ENCODE measurements around the gene ACSF3.

The ACSF3 gene

DNA sequence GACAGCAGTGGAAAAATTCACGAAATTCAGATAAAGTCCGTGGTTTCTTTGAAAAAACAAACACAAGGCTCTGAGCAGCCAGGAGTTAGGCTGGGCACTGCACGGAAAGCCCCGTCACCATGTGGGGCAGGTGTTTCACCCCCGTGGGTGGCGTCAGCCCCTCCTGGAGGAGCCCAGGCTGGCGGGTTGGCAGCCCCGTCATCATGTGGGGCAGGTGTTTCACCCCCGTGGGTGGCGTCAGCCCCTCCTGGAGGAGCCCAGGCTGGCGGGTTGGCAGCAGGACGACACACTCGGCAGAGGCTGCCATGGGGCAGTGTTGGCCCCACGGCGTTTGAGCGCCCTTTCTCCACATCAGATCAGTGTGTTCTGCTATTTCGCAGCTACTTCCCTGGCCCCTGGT is 38.1 kb downstream of the ACSF3 start:
- no peak for DNase-seq (ENCODE audit: low spot score)

DNA sequence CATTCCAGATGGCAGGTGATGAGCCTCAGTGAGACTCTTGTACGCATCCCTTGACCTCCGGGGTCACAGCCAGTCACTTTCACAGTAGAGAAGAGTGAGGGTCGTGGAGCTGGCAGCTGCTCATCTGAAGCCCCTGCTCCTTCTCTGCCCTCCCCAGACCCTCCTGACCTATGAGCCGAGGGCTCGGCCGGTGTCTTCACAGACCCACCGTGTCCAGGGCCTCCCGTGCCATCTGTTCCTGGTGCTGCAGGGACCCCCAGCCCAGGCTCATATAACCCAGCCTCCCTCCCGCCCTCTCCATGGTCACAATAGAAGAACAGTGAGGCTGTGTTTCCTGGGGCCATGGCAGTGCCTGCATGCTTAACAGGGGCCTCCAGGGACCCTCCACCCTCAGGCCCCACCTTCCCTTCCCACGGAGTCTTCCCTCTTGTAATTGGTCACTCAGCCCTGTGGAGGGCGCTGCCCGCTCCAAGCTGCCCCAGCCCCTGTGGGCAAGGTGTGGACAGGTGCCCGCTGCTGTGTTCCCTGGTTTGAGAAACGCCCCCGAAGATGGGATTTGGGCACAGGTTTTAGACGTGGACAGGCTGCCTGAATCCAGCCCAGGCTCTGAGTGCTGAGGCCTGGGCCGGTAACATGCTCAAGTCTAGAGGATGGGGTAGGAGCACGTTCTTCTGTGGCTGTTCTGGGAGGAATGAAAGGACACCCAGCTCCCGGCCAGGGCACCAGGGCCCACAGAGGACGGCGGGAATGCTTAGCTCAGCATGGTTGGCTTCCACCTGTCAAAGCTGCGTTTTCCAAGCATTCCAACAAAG is 38.7 kb downstream of the ACSF3 start:
- DNase-seq (ENCODE audit: low spot score), result no peak

DNA sequence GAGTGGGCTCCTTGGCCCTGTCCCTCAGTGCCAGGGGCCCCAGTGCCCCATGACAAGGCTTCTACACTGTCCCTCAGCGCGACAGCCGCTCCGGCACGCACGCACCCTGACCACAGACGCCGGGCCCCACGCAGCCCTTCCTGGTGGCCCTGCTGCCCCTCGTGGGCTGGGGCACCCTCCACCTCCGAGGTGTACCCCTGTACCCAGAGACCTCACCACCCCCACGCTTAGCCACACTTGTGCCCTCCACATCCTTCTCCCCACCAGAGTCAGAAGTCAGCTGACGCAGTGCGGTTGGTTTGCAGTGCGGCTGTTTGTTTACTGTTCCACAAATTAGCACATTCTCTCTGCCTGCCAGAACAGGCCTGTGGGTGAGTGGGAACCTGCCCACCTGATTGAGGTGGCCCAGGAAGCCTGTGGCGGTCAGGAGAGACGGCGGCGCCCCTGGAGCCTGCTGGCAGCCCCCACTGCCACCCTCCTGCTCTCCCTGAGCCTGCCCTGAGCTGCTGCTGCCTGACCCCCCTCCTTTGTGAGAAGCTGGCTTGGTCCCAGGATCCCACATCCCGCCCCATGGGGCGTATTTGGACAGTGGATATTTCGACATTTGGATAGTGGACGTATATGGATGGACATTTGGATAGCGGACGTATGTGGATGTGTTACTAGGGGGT is 39.9 kb downstream of the ACSF3 start:
- DNase-seq (ENCODE audit: low spot score), result no peak

DNA sequence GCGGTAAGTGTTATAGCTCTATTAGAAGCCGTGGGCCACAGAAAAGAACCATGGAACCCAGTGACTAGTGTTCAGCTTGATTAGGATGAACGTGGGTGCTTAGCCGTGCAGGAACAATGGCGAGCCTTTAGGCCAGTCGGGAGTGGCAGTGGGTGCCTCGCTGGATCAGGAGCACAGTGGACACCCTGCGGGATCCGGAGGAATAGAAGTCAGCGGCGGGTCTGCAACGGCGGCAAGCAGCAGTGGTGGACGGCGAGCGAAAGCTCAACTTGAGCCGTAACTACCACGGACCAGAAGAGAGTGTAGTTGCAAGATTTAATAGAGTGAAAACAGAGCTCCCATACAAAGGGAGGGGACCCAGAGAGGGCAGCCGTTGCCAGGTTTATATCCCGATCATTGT is 40.6 kb downstream of the ACSF3 start:
- DNase-seq (ENCODE audit: low spot score), result no peak

DNA sequence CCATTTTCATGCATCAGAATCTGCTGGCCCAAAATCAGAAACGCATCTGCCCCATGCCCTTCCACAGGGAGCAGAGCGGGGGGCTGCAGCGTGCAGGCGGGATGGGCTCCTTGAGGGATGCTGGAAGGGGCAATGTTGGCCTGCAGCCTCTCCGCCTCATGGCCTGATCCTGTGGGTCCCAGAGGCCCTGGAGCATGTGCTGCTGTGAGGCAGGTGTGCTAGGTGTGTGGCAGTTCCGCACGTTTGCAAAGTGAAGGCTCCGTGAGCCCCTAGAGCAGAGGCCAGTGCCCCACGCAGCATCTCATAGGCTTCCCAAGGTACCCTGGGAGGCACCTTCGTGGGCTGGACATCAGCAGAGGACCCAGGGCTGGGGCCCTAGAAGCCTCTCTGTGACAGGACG is 41.5 kb downstream of the ACSF3 start:
- no peak for DNase-seq (ENCODE audit: low spot score)

DNA sequence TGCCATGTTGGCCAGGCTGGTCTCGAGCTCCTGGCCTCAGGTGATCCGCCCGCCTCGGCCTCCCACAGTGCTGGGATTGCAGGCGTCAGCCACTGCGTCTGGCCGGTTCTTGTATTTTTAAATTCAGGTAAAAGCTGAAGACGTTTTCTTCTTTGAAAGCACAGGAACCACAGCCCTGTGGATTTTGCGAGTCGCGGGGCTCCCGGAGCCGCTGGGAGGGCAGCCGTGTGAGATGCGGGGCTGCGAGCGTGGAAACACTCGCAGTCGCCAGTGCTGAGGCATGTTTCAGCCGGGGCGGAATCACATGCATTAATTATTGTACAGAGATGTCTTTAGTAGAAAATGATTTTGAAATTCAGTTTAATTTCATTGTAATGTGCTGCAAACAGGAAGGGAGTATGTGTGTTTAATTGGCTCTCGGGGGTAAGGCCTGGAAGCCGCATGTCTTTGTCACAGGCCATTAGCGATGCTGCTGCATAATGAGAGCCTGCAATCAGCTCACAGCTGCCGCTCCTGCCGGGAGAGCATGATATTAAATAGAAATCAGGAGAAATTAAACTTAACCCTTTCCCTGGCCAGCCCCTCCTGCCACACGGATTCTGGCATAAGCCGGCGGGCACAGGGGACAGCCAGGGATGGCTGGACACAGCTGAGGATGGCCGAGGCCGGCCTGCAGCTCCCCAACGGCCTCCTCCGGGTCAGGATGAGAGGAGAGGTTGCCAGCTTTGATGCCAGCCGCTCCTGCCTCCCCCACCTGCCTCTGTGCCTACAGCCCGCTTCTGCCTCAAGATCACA is 42.5 kb downstream of the ACSF3 start:
- DNase-seq (ENCODE audit: low spot score), result no peak

DNA sequence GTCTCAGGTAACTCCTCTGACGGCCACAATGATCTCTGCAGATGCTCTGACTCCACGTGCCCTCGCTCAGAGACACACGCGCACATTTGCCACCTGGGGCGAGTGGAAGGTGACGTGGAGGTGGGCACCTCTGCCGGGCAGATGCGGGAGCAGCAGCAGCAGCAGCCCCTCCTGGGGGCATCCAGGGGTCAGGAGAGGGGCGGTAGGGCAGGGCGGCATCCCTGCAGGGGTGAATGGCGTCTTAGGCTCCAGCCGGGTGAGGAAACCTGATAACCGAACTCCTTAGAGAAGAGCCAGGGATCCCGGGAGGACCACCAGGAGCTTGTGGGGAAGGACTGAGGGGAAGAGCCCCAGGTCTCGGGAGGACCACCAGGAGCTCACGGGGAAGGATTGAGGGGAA is 43.3 kb downstream of the ACSF3 start:
- DNase-seq (ENCODE audit: low spot score), result no peak

DNA sequence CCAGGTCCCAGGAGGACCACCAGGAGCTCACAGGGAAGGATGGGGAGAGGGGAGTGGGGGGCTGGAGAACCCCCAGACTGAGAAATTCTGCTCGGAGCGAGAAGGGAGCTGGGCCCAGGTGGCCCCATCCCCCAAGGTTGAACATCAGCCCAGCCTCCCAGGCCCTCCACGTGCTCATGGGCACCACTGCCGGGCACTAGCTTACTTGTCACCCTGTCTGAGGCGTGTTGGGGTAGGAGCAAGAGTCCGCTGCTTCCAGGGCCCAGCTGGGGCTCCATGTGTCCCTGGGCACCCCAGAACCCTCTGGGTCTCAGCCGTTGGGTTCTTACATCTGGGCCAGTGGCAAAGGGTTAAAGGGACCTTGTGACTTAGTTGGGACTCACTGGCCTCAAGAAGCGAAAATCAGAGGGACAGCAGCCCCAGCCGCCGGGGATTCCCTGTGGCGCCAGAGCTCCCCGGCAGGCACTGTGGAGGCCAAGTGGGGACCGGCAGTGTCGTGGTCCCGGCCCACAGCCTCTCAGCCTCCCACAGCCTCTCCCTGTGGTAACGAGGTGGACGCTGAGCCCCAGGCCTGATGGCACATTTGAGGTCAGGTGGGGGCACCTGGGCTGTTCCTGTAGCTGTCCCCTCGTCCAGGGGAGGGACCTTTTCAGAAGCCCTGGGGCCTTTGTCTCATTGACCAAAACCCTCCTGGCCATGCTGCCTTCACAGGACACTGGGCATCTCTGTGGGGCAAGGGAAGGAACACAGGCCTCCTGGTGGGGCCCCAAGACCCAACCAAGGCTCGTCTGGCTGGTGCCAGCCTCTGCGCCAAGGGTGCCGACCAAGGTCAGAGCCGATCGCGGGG is 44.2 kb downstream of the ACSF3 start:
- DNase-seq (ENCODE audit: low spot score), result no peak

DNA sequence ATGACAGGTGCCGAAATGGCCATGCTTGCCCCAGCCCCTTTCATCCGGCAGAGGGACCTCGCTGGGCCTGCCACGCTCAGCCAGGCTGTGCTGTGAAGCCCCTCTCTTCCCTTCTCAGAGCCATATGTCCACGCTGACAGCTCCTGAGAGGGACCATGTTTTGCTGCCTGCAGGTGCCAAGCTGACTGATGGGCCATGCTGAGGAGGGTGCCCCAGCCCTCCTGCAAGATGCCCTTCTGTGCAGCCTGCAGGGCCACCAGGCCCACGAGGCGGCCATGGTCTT is 44.8 kb downstream of the ACSF3 start:
- no peak for DNase-seq (ENCODE audit: low spot score)

DNA sequence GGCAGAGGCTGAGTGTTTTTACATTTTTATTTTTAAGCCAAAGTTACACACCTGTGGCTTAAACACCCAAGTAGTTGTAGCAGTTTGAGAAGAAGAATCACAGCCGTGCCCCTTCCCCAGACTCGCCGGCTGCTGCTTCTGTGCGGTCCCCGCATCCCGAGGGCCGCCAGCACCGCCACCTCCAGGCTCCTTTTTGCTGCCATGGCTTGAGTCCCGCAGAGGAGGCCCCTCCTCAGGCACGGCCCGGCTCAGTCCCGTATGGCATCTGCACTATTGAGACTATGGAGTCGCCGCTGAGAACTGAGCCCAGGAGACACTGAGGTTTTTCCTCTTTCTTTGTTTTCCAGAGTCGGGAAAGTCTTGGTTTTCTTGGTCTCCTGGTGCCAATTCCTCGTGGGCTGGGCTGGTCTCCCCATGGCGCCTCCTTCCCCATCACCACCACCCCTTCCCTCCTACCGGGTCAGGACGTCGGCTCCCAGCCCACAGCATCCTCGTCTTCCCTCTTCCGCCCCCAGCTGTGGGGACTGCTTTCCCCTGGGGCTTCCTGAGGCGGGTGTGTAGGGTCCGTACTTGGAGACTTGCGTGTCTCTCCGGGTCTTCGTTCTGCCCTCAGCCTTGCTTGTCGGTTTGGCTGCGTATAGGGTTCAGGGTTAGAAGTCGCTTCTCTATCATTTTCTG is 45.3 kb downstream of the ACSF3 start:
- DNase-seq (ENCODE audit: low spot score), result no peak

DNA sequence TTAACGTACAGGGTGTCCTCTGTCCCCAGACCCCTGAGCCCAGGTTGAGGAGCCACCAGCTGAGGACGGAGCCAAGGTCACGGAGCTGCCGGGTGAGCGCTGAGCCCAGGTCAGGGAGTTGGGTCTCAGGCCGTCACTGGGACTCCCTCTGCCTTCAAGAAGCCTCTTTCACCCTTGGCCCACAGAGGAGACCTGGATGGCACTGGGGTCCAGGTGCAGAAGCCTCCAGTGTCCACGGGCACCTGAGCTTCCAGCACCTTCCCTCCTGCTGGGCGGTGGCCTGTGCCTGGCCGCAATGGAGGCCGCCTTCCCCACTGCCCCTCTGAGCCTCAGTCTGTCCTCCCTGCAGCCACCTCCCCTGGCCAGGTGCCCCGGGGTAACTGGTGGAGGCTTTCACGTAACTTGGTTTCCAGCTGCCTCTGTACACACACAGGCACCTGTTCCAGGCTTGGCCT is 46.3 kb downstream of the ACSF3 start:
- DNase-seq (ENCODE audit: low spot score), result no peak

DNA sequence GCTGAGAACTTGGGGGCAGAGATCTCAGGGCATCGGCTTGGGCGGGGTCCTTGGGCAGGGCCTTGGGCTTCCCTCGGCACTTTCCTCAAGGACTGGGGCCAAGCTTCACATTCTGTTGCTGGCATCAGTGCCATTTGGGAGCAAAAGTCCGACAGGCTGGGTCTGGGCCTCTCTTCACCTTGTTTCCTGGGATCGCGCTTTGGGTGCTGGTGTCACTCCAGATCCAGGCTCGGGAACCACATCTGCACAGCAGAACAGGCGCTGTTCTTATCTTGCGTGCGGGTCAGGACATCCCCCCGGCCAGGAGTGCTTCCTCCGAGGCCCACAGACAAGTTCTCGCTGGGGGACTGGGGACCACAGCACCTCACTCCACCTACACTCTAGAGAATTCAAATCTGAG is 46.7 kb downstream of the ACSF3 start:
- DNase-seq (ENCODE audit: low spot score), result no peak

DNA sequence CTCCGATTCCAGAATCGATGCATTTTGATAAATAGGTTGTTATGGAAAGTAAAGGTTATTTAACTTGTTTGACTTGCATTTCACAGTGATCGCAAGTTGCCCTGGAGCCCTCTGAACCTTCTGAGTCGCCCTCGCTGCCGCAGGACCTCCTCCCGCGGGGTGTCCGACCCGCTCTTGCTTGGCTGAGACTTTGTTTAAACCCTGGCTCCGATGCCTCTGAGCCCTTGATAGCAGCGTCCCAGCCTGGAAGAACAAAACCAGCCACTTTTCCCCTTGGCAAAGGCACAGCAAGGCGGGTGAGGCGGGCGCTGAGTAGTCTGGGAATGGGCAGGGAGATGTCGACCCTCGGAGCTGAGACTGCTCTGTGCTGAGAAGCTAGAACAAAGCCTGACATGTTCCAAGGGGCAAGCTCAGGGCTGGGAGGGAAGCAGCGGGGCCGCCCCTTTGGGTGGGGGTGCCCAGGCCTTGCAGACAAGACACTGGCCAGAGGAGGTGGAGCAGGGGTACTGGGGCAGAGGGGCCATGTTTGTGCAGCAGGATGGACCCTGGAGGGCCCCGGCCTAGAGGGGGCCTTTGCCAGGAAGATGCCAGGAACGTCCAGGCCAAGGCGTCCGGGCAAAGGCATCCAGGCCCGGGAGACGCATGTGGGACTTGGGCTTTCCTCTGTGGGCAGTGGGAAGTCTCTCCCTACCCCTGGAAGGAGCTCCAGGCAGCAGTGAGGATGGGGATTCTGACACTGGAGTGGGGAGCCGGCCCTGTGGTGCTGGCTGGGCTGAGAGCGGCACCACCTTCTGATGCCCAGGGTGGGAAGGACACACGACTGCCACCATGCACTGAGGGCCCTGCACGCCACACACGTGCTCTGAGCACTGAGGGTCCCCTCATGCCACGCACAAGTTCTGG is 47.6 kb downstream of the ACSF3 start:
- no peak for DNase-seq (ENCODE audit: low spot score)

DNA sequence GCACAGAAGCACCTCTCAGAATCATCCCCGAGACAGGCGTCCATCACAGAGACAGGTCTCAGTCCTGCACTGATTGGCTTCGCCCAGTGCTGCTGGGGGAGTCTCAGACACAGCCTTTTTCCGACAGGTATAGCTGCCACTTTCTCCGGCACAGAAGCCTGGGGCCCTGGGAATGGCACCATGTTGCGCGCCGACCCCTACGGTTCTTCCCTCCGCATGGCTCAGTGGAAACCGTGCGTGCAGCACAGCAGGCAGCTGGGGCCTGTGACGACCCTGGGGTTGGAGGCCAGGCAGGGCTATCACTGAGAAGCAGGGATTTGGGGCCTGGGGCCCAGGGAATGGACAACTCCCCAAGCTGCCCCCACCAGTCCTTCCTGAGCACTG is 48.2 kb downstream of the ACSF3 start:
- no peak for DNase-seq (ENCODE audit: low spot score)

DNA sequence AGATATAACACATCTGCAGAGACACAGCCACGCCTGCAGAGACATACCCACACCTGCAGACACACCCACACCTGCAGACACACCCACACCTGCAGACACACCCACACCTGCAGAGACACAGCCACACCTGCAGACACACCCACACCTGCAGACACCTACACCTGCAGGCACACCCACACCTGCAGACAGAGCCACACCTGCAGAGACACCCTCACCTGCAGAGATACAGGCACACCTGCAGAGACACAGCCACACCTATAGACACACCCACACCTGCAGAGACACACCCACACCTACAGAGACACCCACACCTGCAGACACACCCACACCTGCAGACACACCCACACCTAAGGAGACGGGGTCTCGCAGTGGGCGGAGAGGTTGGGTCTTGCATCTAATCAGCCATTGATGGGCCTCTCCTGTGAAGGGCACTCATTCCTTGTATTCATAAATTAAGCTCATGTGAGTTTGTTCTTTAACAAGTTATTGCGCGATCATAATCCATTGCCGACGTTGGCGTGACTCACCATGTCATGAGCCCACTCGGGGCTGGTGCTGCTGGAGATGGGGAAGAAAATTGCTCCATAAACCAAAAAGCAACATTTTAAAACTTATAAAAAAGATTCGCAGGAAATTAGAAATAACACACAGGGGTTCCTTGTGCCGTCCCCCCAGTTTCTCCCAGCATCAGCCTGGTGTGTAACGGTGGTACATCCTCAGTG is 49.0 kb downstream of the ACSF3 start:
- DNase-seq (ENCODE audit: low spot score), result no peak

DNA sequence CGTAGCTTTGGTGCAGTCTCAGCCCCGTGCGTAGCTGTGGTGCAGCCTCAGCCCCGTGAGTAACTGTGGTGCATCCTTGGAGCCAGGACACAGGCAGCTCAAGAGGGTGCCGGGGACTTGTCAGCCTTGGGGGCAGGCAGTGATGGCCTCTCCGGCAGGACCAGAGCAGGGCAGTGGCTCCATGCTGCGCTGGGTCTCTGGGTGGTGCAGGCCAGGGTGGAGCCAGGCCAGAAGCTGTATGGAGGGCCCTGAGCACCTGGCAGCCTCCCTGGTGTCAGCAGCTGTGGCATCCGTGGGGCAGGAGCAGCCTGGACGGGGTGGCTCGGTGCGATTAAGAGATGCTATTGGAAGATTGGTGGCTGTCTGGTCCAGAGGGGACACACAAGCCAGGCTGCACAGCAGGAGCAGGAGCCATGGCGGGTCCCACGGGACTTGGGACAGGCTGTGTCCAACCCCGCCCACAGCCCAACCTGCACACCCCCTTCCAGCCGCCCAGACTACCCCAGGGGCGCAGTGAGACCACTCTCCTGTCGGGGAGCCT is 49.6 kb downstream of the ACSF3 start:
- no peak for DNase-seq (ENCODE audit: low spot score)

DNA sequence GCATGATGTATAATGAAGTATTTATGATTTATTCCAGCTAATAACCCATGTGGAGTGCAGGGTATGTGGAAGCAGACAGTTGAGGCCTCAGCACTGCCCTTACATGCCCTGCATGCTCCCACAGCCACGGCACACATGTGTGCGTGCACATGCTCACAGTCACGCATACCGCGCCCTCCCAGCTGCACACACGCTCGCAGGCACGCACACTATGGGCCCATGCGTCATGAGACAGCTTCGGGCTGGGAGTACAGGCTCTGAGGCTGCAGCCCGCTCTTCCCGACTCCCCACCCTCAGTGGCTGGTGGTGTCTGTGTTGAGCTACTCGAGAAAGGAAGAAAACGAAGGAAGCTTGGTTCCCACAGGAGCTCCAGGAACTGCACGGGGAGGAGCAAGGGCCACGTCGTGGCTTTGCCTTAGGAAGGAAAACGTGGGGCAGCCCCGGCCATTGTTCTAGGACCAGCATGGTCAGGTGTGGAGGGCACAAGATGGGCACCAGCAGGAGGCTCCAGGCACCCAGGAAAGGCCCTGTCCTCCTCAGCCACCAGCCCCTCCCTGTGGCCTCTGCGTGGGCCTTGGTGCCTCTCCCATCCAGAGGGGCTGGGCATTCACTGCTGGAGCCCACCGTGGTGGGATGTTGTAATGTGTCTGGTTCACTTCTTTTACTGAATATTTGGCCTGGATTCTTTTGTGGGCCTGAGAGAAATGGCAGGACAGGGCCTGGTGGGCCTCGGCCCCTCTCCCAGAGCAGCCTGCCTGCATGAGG is 50.4 kb downstream of the ACSF3 start:
- DNase-seq (ENCODE audit: low spot score), result no peak

DNA sequence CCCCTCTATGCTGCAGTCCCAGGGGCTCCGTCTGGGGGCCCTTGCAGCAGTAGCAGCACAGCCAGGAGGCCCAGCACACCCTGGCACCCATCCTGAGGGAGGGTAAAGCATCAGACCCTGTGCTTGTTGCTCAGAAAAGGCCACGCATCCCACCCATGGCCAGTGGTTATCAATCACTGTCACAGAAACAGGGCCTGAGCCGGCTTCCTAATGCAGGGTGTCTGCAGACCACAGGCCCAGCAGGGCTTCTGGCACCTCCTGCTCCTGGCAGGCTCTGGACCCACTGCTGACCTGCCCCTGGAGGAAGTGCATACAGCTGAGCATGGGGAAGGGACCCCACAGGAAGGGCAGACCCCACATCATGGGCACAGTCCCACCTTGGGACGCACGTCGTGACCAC is 51.0 kb downstream of the ACSF3 start:
- no peak for DNase-seq (ENCODE audit: low spot score)

Measured in NAMALWA (cell line).